Keratinocyte (primary cell): ENCODE measurements around the gene TMEFF2. TPM values are rescaled to one million over a fixed set of nuclear protein-coding genes. Genes with fewer than 3 reads are reported as not detected.
A peak's percentile ranks its signal among the peaks of the same experiment; 100 is the strongest.

ENCODE experiments used
- DNase-seq: peaks from one replicate; pipeline ENCODE4 v3.0.0-alpha.2; 2011; ENCODE audit warnings: low read depth, missing footprints, low spot score
- FAIRE-seq: peaks from 2 replicates; lab custom pipeline; 2011; peaks lifted over from hg19 to GRCh38; lab: Jason Lieb, UNC
- H2AFZ ChIP-seq: 2 replicates; pipeline ENCODE4 v1.6.0; 2012; ENCODE audit warnings: low read length, control low read depth, inconsistent platforms; ENCODE audit not compliant: control insufficient read depth
- H3K27ac ChIP-seq: 2 replicates; pipeline ENCODE4 v1.5.1; 2011; ENCODE audit warnings: low read length; ENCODE audit not compliant: control insufficient read depth, insufficient read depth
- H3K27me3 ChIP-seq: 3 replicates; pipeline ENCODE4 v1.6.0; 2011; ENCODE audit warnings: low read length; ENCODE audit not compliant: control insufficient read depth, insufficient read depth; ENCODE audit errors: extremely low read depth
- H3K36me3 ChIP-seq, 2 experiments: 2 replicates in 1 of 2; 3 replicates in 1 of 2; pipeline ENCODE4 v1.5.1; 2011; ENCODE audit warnings: low read length in 2 of 2, mild to moderate bottlenecking in 1 of 2; ENCODE audit not compliant: control insufficient read depth in 2 of 2, insufficient read depth in 2 of 2; ENCODE audit errors: extremely low read depth in 1 of 2
- H3K4me1 ChIP-seq: 3 replicates; pipeline ENCODE4 v1.5.1; 2011; ENCODE audit warnings: low read length; ENCODE audit not compliant: control insufficient read depth, insufficient read depth; ENCODE audit errors: extremely low read depth
- H3K4me2 ChIP-seq: 3 replicates; pipeline ENCODE4 v1.6.0; 2011; ENCODE audit warnings: low read depth, low read length; ENCODE audit not compliant: control insufficient read depth, insufficient read depth; ENCODE audit errors: extremely low read depth
- H3K4me3 ChIP-seq, 3 experiments: fragments of 200-600 bp in 1 of 3; sonication (generic) in 1 of 3; 2 replicates in 2 of 3; 3 replicates in 1 of 3; pipeline ENCODE4 v1.5.1; 2011 to 2016; ENCODE audit warnings: low read length in 3 of 3, mild to moderate bottlenecking in 3 of 3, control low read depth in 2 of 3, inconsistent platforms in 1 of 3, low read depth in 1 of 3, mixed read lengths in 1 of 3, mixed run types in 1 of 3, moderate library complexity in 1 of 3; ENCODE audit not compliant: control insufficient read depth in 2 of 3, insufficient read depth in 2 of 3; ENCODE audit errors: extremely low read depth in 1 of 3
- H3K79me2 ChIP-seq: 2 replicates; pipeline ENCODE4 v1.6.0; 2012; ENCODE audit warnings: low read length; ENCODE audit not compliant: control insufficient read depth, insufficient read depth
- H3K9ac ChIP-seq: 3 replicates; pipeline ENCODE4 v1.6.0; 2011; ENCODE audit warnings: low read length; ENCODE audit not compliant: control insufficient read depth, insufficient read depth; ENCODE audit errors: extremely low read depth
- H3K9me1 ChIP-seq: 3 replicates; pipeline ENCODE4 v1.6.0; 2011; ENCODE audit warnings: low read length; ENCODE audit not compliant: control insufficient read depth, insufficient read depth; ENCODE audit errors: extremely low read depth
- H3K9me3 ChIP-seq: 2 replicates; pipeline ENCODE4 v1.5.1; 2012; ENCODE audit warnings: low read depth, low read length; ENCODE audit not compliant: control insufficient read depth
- H4K20me1 ChIP-seq: 3 replicates; pipeline ENCODE4 v1.6.0; 2011; ENCODE audit warnings: low read length; ENCODE audit not compliant: control insufficient read depth, insufficient read depth; ENCODE audit errors: extremely low read depth
- EZH2 ChIP-seq: IDR thresholded peaks from one replicate; pipeline ENCODE4 v1.6.1; 2012; ENCODE audit warnings: inconsistent platforms, mild to moderate bottlenecking, low read length, moderate library complexity
- dilution Hi-C: fragments of 300-500 bp; cut with MboI; formaldehyde crosslinking; loops from one replicate; pipeline ENCODE4 v1.7.0; 2020; ENCODE audit warnings: low sequenced_read_pairs; ENCODE audit not compliant: extremely low pct_ligation_motif_present
- polyA plus RNA-seq, 5 experiments: library from polyadenylated mRNA; depleted of rRNA in 3 of 5; stranded (reverse) in 3 of 5; stranded (forward) in 1 of 5; unstranded in 1 of 5; fragments of >200 nt; gene quantifications; 1 replicate in 1 of 5; 2 replicates in 3 of 5; 3 replicates in 1 of 5; pipeline versions ENCODE4 v1.2.1 to v1.2.3, GENCODE V29; 2011 to 2012; ENCODE audit warnings: missing spikeins in 2 of 5, low read depth in 1 of 5, low replicate concordance in 1 of 5
- TF ChIP-seq, protein P1 (sequence below), 3 experiments: IDR thresholded peaks in 1 of 3; conservative IDR thresholded peaks in 1 of 3; optimal IDR thresholded peaks in 1 of 3; 2 replicates in 2 of 3; 3 replicates in 1 of 3; pipeline versions ENCODE3 to v1.5.1; 2011; ENCODE audit warnings: low read length in 3 of 3, mild to moderate bottlenecking in 3 of 3, moderate library complexity in 2 of 3, control low read depth in 1 of 3, inconsistent platforms in 1 of 3; ENCODE audit not compliant: insufficient read depth in 2 of 3; ENCODE audit errors: extremely low read depth in 1 of 3

Gene TMEFF2
- polyA plus RNA-seq, 1 donor (not counting 4 experiments of a cell fraction or from before 2014, with no cell fraction given): not detected

DNA sequence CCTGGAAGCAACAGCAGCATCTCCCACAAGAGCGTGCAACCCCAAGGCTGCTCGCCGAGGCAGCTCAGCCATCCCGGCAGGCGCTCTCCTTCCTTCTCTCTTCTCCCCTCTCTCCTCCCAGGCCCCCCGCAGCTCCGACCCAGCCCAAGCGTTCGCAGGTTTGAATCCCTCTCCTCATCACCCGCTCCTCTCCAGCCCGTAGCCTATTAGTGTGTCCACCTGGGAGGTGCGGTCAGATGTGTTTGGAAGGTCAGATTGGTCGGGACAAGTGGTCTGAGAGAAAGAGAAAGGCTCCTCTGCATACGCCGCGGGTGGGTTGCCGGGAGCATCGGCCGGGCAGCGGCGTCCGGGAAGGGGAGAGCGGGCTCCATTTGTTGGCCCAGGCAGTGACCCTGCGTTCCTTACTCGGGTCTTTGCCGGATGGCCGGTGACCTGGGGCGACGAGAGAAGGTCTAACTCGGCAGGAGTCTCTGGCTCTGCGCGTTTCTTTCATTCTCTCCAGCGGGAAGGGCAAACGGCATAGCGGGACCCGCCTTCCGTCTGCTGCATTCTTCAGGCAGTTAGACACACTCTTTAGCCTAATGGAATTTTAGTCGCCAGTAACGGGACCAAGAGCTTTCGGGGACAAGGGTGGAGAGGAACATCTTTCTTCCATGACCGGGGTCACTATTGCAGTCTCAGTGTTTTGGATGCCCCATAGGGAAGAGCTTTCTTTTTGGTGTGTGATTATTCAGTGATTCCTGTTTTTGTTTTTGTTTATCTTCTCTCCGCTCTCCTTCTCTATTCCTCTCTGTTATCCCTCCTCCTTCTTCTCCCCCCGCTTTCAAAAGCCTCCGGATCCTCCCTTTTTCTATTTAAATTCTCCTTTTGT is 1.1 kb upstream of the TMEFF2 start:
- H3K36me3 ChIP-seq: no peaks in the 10 kb centered on the region
- peak overlapping the region; percentile 49 for H2AFZ ChIP-seq
- no peak overlapping the region for H3K27ac ChIP-seq
- TF ChIP-seq, protein P1, sequence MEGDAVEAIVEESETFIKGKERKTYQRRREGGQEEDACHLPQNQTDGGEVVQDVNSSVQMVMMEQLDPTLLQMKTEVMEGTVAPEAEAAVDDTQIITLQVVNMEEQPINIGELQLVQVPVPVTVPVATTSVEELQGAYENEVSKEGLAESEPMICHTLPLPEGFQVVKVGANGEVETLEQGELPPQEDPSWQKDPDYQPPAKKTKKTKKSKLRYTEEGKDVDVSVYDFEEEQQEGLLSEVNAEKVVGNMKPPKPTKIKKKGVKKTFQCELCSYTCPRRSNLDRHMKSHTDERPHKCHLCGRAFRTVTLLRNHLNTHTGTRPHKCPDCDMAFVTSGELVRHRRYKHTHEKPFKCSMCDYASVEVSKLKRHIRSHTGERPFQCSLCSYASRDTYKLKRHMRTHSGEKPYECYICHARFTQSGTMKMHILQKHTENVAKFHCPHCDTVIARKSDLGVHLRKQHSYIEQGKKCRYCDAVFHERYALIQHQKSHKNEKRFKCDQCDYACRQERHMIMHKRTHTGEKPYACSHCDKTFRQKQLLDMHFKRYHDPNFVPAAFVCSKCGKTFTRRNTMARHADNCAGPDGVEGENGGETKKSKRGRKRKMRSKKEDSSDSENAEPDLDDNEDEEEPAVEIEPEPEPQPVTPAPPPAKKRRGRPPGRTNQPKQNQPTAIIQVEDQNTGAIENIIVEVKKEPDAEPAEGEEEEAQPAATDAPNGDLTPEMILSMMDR (optimal IDR thresholded peaks at IDR 0.05 in 1 of 3, IDR thresholded peaks at IDR 0.05 in 1 of 3, conservative IDR thresholded peaks at IDR 0.05 in 1 of 3; ENCODE audit: extremely low read depth in 1 of 3, insufficient read depth in 2 of 3, low read length in 3 of 3): no peak
- peak; percentile 91 for TF ChIP-seq EZH2
- H3K4me3 ChIP-seq: peak overlapping the region; percentile 2 to 68 (median 61)
- H3K4me1 ChIP-seq: peaks cover 12% of the 10 kb centered on the region
- H3K4me2 ChIP-seq: peak overlapping the region; percentile 47
- H3K79me2 ChIP-seq: no peaks in the 10 kb centered on the region
- H3K27me3 ChIP-seq: peaks cover 62% of the 10 kb centered on the region
- no peaks in the 10 kb centered on the region for H4K20me1 ChIP-seq
- H3K9me3 ChIP-seq: no peaks in the 10 kb centered on the region
- no peak overlapping the region for H3K9ac ChIP-seq
- H3K9me1 ChIP-seq: no peaks in the 10 kb centered on the region
- dilution Hi-C loops: no loop called here
- DNase-seq (no peak), FAIRE-seq (no peak)

DNA sequence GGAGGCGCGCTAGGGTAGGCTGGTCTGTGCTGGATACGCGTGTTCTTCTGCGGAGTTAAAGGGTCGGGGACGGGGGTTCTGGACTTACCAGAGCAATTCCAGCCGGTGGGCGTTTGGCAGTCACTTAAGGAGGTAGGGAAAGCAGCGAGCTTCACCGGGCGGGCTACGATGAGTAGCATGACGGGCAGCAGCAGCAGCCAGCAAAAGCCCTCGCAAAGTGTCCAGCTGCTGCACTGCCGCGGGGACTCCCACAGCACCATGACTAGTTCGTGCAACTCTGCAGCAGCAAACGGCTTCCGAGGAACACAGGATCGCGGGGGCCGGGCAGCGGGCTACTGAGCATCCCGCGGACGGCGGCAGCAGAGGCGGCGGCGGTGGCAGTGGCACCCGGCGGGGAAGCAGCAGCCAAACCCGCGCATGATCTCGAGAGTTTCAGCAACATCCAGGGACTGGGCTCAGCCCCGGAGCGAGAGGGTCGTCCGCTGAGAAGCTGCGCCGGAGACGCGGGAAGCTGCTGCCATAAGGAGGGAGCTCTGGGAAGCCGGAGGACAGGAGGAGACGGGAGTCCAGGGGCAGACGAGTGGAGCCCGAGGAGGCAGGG is 368 bp downstream of the TMEFF2 start:
- Histone ChIP-seq H3K27me3 (peaks cover 62% of the 10 kb centered on the region), H3K36me3 (no peaks in the 10 kb centered on the region), H3K9me3 (no peaks in the 10 kb centered on the region), H3K4me2 (peak overlapping the region; percentile 47), H3K9ac (no peak overlapping the region), H2AFZ (no peak overlapping the region), H3K4me1 (peaks cover 12% of the 10 kb centered on the region), H3K79me2 (no peaks in the 10 kb centered on the region), H3K9me1 (no peaks in the 10 kb centered on the region), H3K27ac (no peak overlapping the region), H4K20me1 (no peaks in the 10 kb centered on the region), H3K4me3 (peak overlapping the region in 2 of 3 experiments; percentile 20 to 41)
- peak; percentile 87 for TF ChIP-seq EZH2
- TF ChIP-seq, protein P1 (optimal IDR thresholded peaks at IDR 0.05 in 1 of 3, IDR thresholded peaks at IDR 0.05 in 1 of 3, conservative IDR thresholded peaks at IDR 0.05 in 1 of 3; ENCODE audit: extremely low read depth in 1 of 3, insufficient read depth in 2 of 3, low read length in 3 of 3): no peak
- dilution Hi-C loops: no loop called here
- FAIRE-seq: no peak
- DNase-seq: no peak
